K562 (cell line): Measurements from ENCODE around the gene ASS1. TPM values are rescaled to one million over a fixed set of nuclear protein-coding genes. Genes with fewer than 3 reads are reported as not detected.

Experiments
- polyA plus RNA-seq, 8 experiments: library from polyadenylated mRNA; depleted of rRNA in 4 of 8; stranded (reverse) in 5 of 8; unstranded in 3 of 8; fragments of >200 nt; fragmentation: Nextera tagmentation in 2 of 8; fragmentation: Illumina TruSeq in 1 of 8; extraction: Ambion mirVana in 2 of 8; extraction: Trizol in 1 of 8; gene quantifications; 2 replicates each; pipeline versions ENCODE4 v1.2.1 to v1.2.3, GENCODE V29; 2011 to 2014; ENCODE audit warnings: inconsistent platforms in 1 of 8, missing spikeins in 1 of 8
- total RNA-seq, 7 experiments: library from RNA; depleted of rRNA in 6 of 7; stranded (reverse); fragments of >200 nt in 6 of 7; fragmentation: Illumina TruSeq in 2 of 7; extraction: Trizol in 2 of 7; gene quantifications; 2 replicates each; pipeline versions ENCODE4 v1.2.1 to v1.2.3, GENCODE V29; 2011 to 2021; ENCODE audit warnings: low replicate concordance in 1 of 7
- TF ChIP-seq, protein P1 (sequence below): fragments of 200-600 bp; sonication (generic); IDR thresholded peaks from one replicate; pipeline ENCODE4 v1.6.1; 2012; ENCODE audit warnings: mild to moderate bottlenecking, low read depth, low read length, inconsistent platforms

ASS1 gene
- total and polyA plus RNA-seq, 9 of the 15 experiments (the other 6 are each of a cell fraction or from before 2014, with no cell fraction given), result 1.5 to 5.7 (median 3.7) TPM

DNA sequence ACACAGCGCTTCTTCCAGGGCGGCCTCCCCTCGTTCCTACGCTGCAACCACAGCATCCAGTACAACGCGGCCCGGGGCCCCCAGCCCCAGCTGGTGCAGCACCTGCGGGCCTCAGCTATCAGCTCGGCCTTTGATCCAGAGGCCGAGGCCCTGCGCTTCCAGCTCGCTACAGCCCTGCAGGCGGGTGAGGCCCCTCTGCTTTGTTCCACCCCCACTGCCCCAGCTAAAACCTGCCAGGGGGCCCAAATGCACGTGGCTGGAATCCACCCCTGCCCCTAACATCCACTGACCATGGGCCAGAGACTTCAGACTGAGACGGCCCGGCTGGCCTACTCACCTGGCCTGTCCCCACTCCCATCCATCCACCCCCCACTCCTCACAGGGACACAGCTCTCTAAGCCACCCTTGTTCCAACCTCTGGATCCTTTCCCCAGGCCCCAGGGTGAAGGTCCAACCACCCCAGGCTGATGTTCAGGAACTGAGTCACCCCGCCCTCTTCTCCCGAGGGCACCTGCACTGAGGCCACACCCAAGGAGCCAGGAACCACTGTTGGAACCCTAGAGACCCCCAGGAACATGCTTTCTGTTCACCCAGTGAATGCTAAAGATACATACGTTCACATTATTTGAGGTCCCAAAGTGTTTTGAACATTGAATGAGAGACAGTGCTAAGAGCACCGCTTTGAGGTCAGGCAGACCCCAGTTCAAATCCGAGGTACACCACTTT is 18.9 kb upstream of the ASS1 start (continued):
- TF ChIP-seq, protein P1, sequence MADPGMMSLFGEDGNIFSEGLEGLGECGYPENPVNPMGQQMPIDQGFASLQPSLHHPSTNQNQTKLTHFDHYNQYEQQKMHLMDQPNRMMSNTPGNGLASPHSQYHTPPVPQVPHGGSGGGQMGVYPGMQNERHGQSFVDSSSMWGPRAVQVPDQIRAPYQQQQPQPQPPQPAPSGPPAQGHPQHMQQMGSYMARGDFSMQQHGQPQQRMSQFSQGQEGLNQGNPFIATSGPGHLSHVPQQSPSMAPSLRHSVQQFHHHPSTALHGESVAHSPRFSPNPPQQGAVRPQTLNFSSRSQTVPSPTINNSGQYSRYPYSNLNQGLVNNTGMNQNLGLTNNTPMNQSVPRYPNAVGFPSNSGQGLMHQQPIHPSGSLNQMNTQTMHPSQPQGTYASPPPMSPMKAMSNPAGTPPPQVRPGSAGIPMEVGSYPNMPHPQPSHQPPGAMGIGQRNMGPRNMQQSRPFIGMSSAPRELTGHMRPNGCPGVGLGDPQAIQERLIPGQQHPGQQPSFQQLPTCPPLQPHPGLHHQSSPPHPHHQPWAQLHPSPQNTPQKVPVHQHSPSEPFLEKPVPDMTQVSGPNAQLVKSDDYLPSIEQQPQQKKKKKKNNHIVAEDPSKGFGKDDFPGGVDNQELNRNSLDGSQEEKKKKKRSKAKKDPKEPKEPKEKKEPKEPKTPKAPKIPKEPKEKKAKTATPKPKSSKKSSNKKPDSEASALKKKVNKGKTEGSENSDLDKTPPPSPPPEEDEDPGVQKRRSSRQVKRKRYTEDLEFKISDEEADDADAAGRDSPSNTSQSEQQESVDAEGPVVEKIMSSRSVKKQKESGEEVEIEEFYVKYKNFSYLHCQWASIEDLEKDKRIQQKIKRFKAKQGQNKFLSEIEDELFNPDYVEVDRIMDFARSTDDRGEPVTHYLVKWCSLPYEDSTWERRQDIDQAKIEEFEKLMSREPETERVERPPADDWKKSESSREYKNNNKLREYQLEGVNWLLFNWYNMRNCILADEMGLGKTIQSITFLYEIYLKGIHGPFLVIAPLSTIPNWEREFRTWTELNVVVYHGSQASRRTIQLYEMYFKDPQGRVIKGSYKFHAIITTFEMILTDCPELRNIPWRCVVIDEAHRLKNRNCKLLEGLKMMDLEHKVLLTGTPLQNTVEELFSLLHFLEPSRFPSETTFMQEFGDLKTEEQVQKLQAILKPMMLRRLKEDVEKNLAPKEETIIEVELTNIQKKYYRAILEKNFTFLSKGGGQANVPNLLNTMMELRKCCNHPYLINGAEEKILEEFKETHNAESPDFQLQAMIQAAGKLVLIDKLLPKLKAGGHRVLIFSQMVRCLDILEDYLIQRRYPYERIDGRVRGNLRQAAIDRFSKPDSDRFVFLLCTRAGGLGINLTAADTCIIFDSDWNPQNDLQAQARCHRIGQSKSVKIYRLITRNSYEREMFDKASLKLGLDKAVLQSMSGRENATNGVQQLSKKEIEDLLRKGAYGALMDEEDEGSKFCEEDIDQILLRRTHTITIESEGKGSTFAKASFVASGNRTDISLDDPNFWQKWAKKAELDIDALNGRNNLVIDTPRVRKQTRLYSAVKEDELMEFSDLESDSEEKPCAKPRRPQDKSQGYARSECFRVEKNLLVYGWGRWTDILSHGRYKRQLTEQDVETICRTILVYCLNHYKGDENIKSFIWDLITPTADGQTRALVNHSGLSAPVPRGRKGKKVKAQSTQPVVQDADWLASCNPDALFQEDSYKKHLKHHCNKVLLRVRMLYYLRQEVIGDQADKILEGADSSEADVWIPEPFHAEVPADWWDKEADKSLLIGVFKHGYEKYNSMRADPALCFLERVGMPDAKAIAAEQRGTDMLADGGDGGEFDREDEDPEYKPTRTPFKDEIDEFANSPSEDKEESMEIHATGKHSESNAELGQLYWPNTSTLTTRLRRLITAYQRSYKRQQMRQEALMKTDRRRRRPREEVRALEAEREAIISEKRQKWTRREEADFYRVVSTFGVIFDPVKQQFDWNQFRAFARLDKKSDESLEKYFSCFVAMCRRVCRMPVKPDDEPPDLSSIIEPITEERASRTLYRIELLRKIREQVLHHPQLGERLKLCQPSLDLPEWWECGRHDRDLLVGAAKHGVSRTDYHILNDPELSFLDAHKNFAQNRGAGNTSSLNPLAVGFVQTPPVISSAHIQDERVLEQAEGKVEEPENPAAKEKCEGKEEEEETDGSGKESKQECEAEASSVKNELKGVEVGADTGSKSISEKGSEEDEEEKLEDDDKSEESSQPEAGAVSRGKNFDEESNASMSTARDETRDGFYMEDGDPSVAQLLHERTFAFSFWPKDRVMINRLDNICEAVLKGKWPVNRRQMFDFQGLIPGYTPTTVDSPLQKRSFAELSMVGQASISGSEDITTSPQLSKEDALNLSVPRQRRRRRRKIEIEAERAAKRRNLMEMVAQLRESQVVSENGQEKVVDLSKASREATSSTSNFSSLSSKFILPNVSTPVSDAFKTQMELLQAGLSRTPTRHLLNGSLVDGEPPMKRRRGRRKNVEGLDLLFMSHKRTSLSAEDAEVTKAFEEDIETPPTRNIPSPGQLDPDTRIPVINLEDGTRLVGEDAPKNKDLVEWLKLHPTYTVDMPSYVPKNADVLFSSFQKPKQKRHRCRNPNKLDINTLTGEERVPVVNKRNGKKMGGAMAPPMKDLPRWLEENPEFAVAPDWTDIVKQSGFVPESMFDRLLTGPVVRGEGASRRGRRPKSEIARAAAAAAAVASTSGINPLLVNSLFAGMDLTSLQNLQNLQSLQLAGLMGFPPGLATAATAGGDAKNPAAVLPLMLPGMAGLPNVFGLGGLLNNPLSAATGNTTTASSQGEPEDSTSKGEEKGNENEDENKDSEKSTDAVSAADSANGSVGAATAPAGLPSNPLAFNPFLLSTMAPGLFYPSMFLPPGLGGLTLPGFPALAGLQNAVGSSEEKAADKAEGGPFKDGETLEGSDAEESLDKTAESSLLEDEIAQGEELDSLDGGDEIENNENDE, result no peak
